SK-N-SH (cell line): ENCODE data around the gene OR1L8. TPM values are rescaled to one million over a fixed set of nuclear protein-coding genes. Genes with fewer than 3 reads are reported as not detected.

Source experiments
- CTCF ChIA-PET: fragments of 300-600, 350-600 bp; formaldehyde crosslinking; extraction: SDS; loops from one replicate; lab custom pipeline; 2021; lab: Yijun Ruan, JAX
- POLR2A ChIA-PET: fragments of 350-600 bp; sonication (Branson Sonifier 250); formaldehyde crosslinking; extraction: SDS; loops from one replicate; lab custom pipeline; 2020; ENCODE audit warnings: antibody characterized with exemption, inconsistent platforms; lab: Yijun Ruan, JAX
- DNase-seq: peaks from one replicate; pipeline ENCODE4 v3.0.0; 2012
- H2AFZ ChIP-seq: fragments of 200-600 bp; sonication (generic); 2 replicates; pipeline ENCODE4 v1.8.1; 2016; ENCODE audit warnings: antibody characterized with exemption, mild to moderate bottlenecking, low read depth
- H3F3A ChIP-seq: fragments of 200-600 bp; sonication (generic); replicated peaks from 2 replicates; pipeline ENCODE3; 2016; ENCODE audit warnings: antibody characterized with exemption, mild to moderate bottlenecking; ENCODE audit not compliant: insufficient read depth
- H3K27ac ChIP-seq, 2 experiments: fragments of 200-500 bp in 1 of 2; fragments of 200-600 bp in 1 of 2; sonication (Bioruptor generic) in 1 of 2; sonication (generic), shearing (Covaris generic) in 1 of 2; 2 replicates each; pipeline versions ENCODE4 v1.5.1 to v1.6.1; 2014 to 2016; ENCODE audit warnings: low read depth in 2 of 2, inconsistent platforms in 1 of 2, low read length in 1 of 2, mild to moderate bottlenecking in 1 of 2, mixed read lengths in 1 of 2
- H3K27me3 ChIP-seq: fragments of 200-600 bp; sonication (generic), shearing (Covaris generic); 2 replicates; pipeline ENCODE4 v1.6.1; 2016; ENCODE audit warnings: mixed run types; ENCODE audit not compliant: insufficient read depth
- H3K36me3 ChIP-seq, 2 experiments: fragments of 200-500 bp in 1 of 2; fragments of 200-600 bp in 1 of 2; sonication (Bioruptor generic) in 1 of 2; sonication (generic) in 1 of 2; replicated peaks in 1 of 2; 2 replicates each; pipeline versions ENCODE3 to v1.5.1; 2014 to 2016; ENCODE audit warnings: low read length in 1 of 2, mild to moderate bottlenecking in 1 of 2; ENCODE audit not compliant: insufficient read depth in 2 of 2, control insufficient read depth in 1 of 2
- H3K4me1 ChIP-seq, 2 experiments: fragments of 200-500 bp in 1 of 2; fragments of 200-600 bp in 1 of 2; sonication (Bioruptor generic) in 1 of 2; sonication (generic), shearing (Covaris generic) in 1 of 2; 2 replicates each; pipeline versions ENCODE4 v1.5.1 to v1.6.1; 2014 to 2016; ENCODE audit warnings: low read depth in 1 of 2, low read length in 1 of 2, mixed run types in 1 of 2; ENCODE audit not compliant: insufficient read depth in 2 of 2, control insufficient read depth in 1 of 2
- H3K4me2 ChIP-seq: fragments of 200-600 bp; sonication (generic), shearing (Covaris generic); 2 replicates; pipeline ENCODE4 v1.6.1; 2017; ENCODE audit warnings: mixed run types
- H3K4me3 ChIP-seq, 2 experiments: fragments of 200-500 bp in 1 of 2; fragments of 200-600 bp in 1 of 2; sonication (Bioruptor generic) in 1 of 2; sonication (generic), shearing (Covaris generic) in 1 of 2; 2 replicates each; pipeline versions ENCODE4 v1.5.1 to v1.8.1; 2014 to 2016; ENCODE audit warnings: low read depth in 2 of 2, inconsistent platforms in 1 of 2, low read length in 1 of 2, mild to moderate bottlenecking in 1 of 2, mixed read lengths in 1 of 2, moderate library complexity in 1 of 2
- H3K79me2 ChIP-seq: fragments of 200-600 bp; sonication (generic); 2 replicates; pipeline ENCODE4 v1.8.1; 2017; ENCODE audit warnings: mild to moderate bottlenecking; ENCODE audit not compliant: insufficient read depth
- H3K9ac ChIP-seq: fragments of 200-600 bp; sonication (generic); 2 replicates; pipeline ENCODE4 v1.6.1; 2017; ENCODE audit warnings: mixed run types
- H3K9me2 ChIP-seq: fragments of 200-600 bp; sonication (generic); 2 replicates; pipeline ENCODE4 v1.6.1; 2017; ENCODE audit warnings: mixed run types
- H3K9me3 ChIP-seq: fragments of 200-600 bp; sonication (generic); 2 replicates; pipeline ENCODE4 v1.6.1; 2017; ENCODE audit warnings: mixed run types, mild to moderate bottlenecking, moderate library complexity
- H4K20me1 ChIP-seq: fragments of 200-600 bp; sonication (generic); 2 replicates; pipeline ENCODE4 v1.6.1; 2017; ENCODE audit warnings: mild to moderate bottlenecking, mixed run types; ENCODE audit not compliant: insufficient read depth
- EP300 ChIP-seq, 2 experiments: IDR thresholded peaks; 2 replicates each; pipeline versions ENCODE4 v1.4.0 to v1.6.1; 2012; ENCODE audit warnings: borderline replicate concordance in 1 of 2, low read depth in 1 of 2, low read length in 1 of 2
- GATA2 ChIP-seq: sonication (generic); formaldehyde crosslinking; IDR thresholded peaks from 2 replicates; pipeline ENCODE4 v1.5.0; 2020; ENCODE audit warnings: mild to moderate bottlenecking, missing genetic modification reagents
- JUND ChIP-seq: IDR thresholded peaks from 2 replicates; pipeline ENCODE4 v1.4.0; 2012
- MAX ChIP-seq: IDR thresholded peaks from 2 replicates; pipeline ENCODE4 v1.4.0; 2012; ENCODE audit warnings: low read depth
- MEF2A ChIP-seq: IDR thresholded peaks from 2 replicates; pipeline ENCODE4 v1.4.0; 2012; ENCODE audit warnings: low read depth, borderline replicate concordance
- NFIC ChIP-seq: IDR thresholded peaks from 2 replicates; pipeline ENCODE4 v1.4.0; 2012; ENCODE audit warnings: borderline replicate concordance
- POLR2AphosphoS5 ChIP-seq: IDR thresholded peaks from 2 replicates; pipeline ENCODE4 v1.6.1; 2012; ENCODE audit warnings: low read depth, low read length
- RFX5 ChIP-seq: IDR thresholded peaks from 2 replicates; pipeline ENCODE4 v1.6.1; 2012; ENCODE audit warnings: mild to moderate bottlenecking, improper control_type of control experiment, low read length
- RXRA ChIP-seq: IDR thresholded peaks from 2 replicates; pipeline ENCODE4 v1.4.0; 2012; ENCODE audit warnings: low read depth, mild to moderate bottlenecking, borderline replicate concordance
- TAF1 ChIP-seq: IDR thresholded peaks from 2 replicates; pipeline ENCODE4 v1.6.1; 2012; ENCODE audit warnings: low read depth, mild to moderate bottlenecking, low read length, moderate library complexity, borderline replicate concordance
- YY1 ChIP-seq: IDR thresholded peaks from 2 replicates; pipeline ENCODE4 v1.4.0; 2012; ENCODE audit warnings: low read depth, mild to moderate bottlenecking
- WGBS: methylation state at CpG from one replicate; pipeline ENCODE4 v1.1.6; 2017; ENCODE audit warnings: low lambda C conversion rate; 5-methylcytosine and 5-hydroxymethylcytosine counted together
- polyA plus RNA-seq, 3 experiments: library from polyadenylated mRNA; depleted of rRNA; stranded (reverse); fragments of >200 nt; gene quantifications; 2 replicates each; pipeline ENCODE4 v1.2.3, GENCODE V29; 2012

OR1L8 gene
- polyA plus RNA-seq, 1 of the 3 experiments (the other 2 are of a cell fraction) = 0.07 TPM

GRCh38 chr9:122518226-122518625 lies 65.0 kb downstream of the OR1L8 start:
- Histone ChIP-seq H3K4me1 (no peaks in the 10 kb centered on the region), H3K9ac (no peak overlapping the region), H3K27me3 (peaks cover 7% of the 10 kb centered on the region; the same call in 1 of the 2 replicates), H3K9me2 (no peaks in the 10 kb centered on the region), H3F3A (no peaks in the 10 kb centered on the region), H3K27ac (no peak overlapping the region), H4K20me1 (no peaks in the 10 kb centered on the region), H3K4me2 (no peak overlapping the region), H3K4me3 (no peak overlapping the region), H3K79me2 (no peaks in the 10 kb centered on the region), H3K36me3 (no peaks in the 10 kb centered on the region), H2AFZ (no peak overlapping the region), H3K9me3 (no peaks in the 10 kb centered on the region)
- no peak for DNase-seq
- 0% methylated on average over 2 of the region's 2 CpGs for WGBS
- ChIA-PET POLR2A (no interaction called here), CTCF (interaction anchor here (1.8 kb wide), 1 partner anchor 19 kb away, joined by 5 read pairs; no protein-coding TSS in a partner anchor)
- TF ChIP-seq POLR2AphosphoS5 = no peak
- no peak for TF ChIP-seq RXRA
- no peak for TF ChIP-seq MEF2A
- TF ChIP-seq NFIC = no peak
- no peak for TF ChIP-seq TAF1
- no peak for TF ChIP-seq JUND
- TF ChIP-seq MAX = no peak
- no peak for TF ChIP-seq EP300 (IDR thresholded peaks at IDR 0.05; ENCODE audit: borderline replicate concordance in 1 of 2, low read depth in 1 of 2, low read length in 1 of 2)
- TF ChIP-seq RFX5 = no peak
- TF ChIP-seq YY1 = no peak
- no peak for TF ChIP-seq GATA2 (CRISPR knock-in tag)

Other genes with a start within 250 kb of the OR1L8 start
- 4.0 and 5.4 TPM in 2 replicates for gene PTGS1, start 212.4 kb downstream of the OR1L8 start, polyA plus RNA-seq (2012; rRNA removed)
- gene OR1J1, start 105.5 kb downstream of the OR1L8 start, polyA plus RNA-seq (2012; rRNA removed) = not detected in 2 replicates
- gene OR1J2, start 72.6 kb downstream of the OR1L8 start, polyA plus RNA-seq (2012; rRNA removed) = not detected in 2 replicates
- gene OR1J4, start 64.2 kb downstream of the OR1L8 start, polyA plus RNA-seq (2012; rRNA removed) = 0.07 and 0.13 TPM in 2 replicates
- gene OR1N1, start 56.1 kb downstream of the OR1L8 start, polyA plus RNA-seq (2012; rRNA removed) = not detected in 2 replicates
- gene OR1N2, start 30.3 kb downstream of the OR1L8 start, polyA plus RNA-seq (2012; rRNA removed) = not detected in 2 replicates
- 0.10 and 0.29 TPM in 2 replicates for gene OR1Q1, start 31.4 kb upstream of the OR1L8 start, polyA plus RNA-seq (2012; rRNA removed)
- not detected in 2 replicates for gene OR1B1, start 74.2 kb upstream of the OR1L8 start, polyA plus RNA-seq (2012; rRNA removed)
- gene OR1L1, start 78.3 kb upstream of the OR1L8 start, polyA plus RNA-seq (2012; rRNA removed) = not detected in 2 replicates
- gene OR1L3, start 91.7 kb upstream of the OR1L8 start, polyA plus RNA-seq (2012; rRNA removed) = not detected in 2 replicates
- not detected in 2 replicates for gene OR1L4, start 140.6 kb upstream of the OR1L8 start, polyA plus RNA-seq (2012; rRNA removed)
- gene OR1L6, start 158.9 kb upstream of the OR1L8 start, polyA plus RNA-seq (2012; rRNA removed) = not detected in 2 replicates
- not detected in 2 replicates for gene OR5C1, start 205.5 kb upstream of the OR1L8 start, polyA plus RNA-seq (2012; rRNA removed)
- gene OR1K1, start 216.7 kb upstream of the OR1L8 start, polyA plus RNA-seq (2012; rRNA removed) = not detected in 2 replicates
- gene PDCL, start 245.2 kb upstream of the OR1L8 start, polyA plus RNA-seq (2012; rRNA removed) = 11.9 and 12.1 TPM in 2 replicates